ENCODE measurements around the gene ADCY1.

Gene ADCY1

GRCh38 chr7:45653209-45653907, 79.2 kb downstream of the ADCY1 start:
- DNase-seq (ENCODE audit: low spot score), result no peak

GRCh38 chr7:45654341-45654740, 80.2 kb downstream of the ADCY1 start:
- DNase-seq (ENCODE audit: low spot score), result no peak

GRCh38 chr7:45655539-45655938, 81.4 kb downstream of the ADCY1 start:
- DNase-seq (ENCODE audit: low spot score), result no peak

- no peak for DNase-seq (ENCODE audit: low spot score)
These were observed 82.3 kb downstream of the ADCY1 start for GRCh38 chr7:45656431-45656830.

GRCh38 chr7:45657136-45657889, 83.1 kb downstream of the ADCY1 start:
- no peak for DNase-seq (ENCODE audit: low spot score)

GRCh38 chr7:45657890-45658715, 83.9 kb downstream of the ADCY1 start:
- DNase-seq (ENCODE audit: low spot score), result no peak

GRCh38 chr7:45658716-45659495, 84.7 kb downstream of the ADCY1 start:
- DNase-seq (ENCODE audit: low spot score), result no peak

GRCh38 chr7:45659496-45660139, 85.5 kb downstream of the ADCY1 start:
- no peak for DNase-seq (ENCODE audit: low spot score)

GRCh38 chr7:45660201-45660900, 86.2 kb downstream of the ADCY1 start:
- DNase-seq (ENCODE audit: low spot score), result no peak

GRCh38 chr7:45660901-45661211, 86.7 kb downstream of the ADCY1 start:
- DNase-seq (ENCODE audit: low spot score), result no peak

GRCh38 chr7:45661302-45661995, 87.3 kb downstream of the ADCY1 start:
- DNase-seq (ENCODE audit: low spot score), result peak; percentile 30

- DNase-seq (ENCODE audit: low spot score), result no peak
These were observed 87.8 kb downstream of the ADCY1 start for GRCh38 chr7:45662018-45662417.

- peak; percentile 28 for DNase-seq (ENCODE audit: low spot score)
These were observed 88.5 kb downstream of the ADCY1 start for GRCh38 chr7:45662540-45663166.

GRCh38 chr7:45663167-45663921, 89.2 kb downstream of the ADCY1 start:
- DNase-seq (ENCODE audit: low spot score), result no peak

- no peak for DNase-seq (ENCODE audit: low spot score)
These were observed 89.9 kb downstream of the ADCY1 start for GRCh38 chr7:45663965-45664633.

- no peak for DNase-seq (ENCODE audit: low spot score)
These were observed 91.0 kb downstream of the ADCY1 start for GRCh38 chr7:45665172-45665571.

- DNase-seq (ENCODE audit: low spot score), result no peak
These were observed 96.1 kb downstream of the ADCY1 start for GRCh38 chr7:45670227-45670626.

GRCh38 chr7:45670717-45671116, 96.5 kb downstream of the ADCY1 start:
- DNase-seq (ENCODE audit: low spot score), result no peak

Measured in cerebellar cortex (tissue), 1 donor.